ENCODE results near the gene STARD10.
"Not testable (repeated sequence)": the region's sequence is repeated elsewhere in the genome, so short reads cannot be mapped to it uniquely, and the experiment has no call there.

Gene STARD10

GRCh38 chr11:72807792-72808191 lies 13.9 kb upstream of the STARD10 start:
- no peak for DNase-seq (ENCODE audit: low spot score)

- no peak for DNase-seq (ENCODE audit: low spot score)
Observed at GRCh38 chr11:72807021-72807693, 13.3 kb upstream of the STARD10 start.

- DNase-seq (ENCODE audit: low spot score) = not testable (repeated sequence)
Observed at GRCh38 chr11:72806378-72806777, 12.5 kb upstream of the STARD10 start.

GRCh38 chr11:72805216-72805615 lies 11.4 kb upstream of the STARD10 start:
- DNase-seq (ENCODE audit: low spot score) = no peak

GRCh38 chr11:72802822-72803221 lies 9.0 kb upstream of the STARD10 start:
- no peak for DNase-seq (ENCODE audit: low spot score)

GRCh38 chr11:72799441-72799840 lies 5.6 kb upstream of the STARD10 start:
- no peak for DNase-seq (ENCODE audit: low spot score)

GRCh38 chr11:72798361-72798760 lies 4.5 kb upstream of the STARD10 start:
- DNase-seq (ENCODE audit: low spot score) = no peak

- no peak for DNase-seq (ENCODE audit: low spot score)
Observed at GRCh38 chr11:72793076-72793424, 797 bp downstream of the STARD10 start.

GRCh38 chr11:72792437-72793021 lies 1.3 kb downstream of the STARD10 start:
- DNase-seq (ENCODE audit: low spot score) = no peak

- DNase-seq (ENCODE audit: low spot score) = not testable (repeated sequence)
Observed at GRCh38 chr11:72791228-72791627, 2.6 kb downstream of the STARD10 start.

GRCh38 chr11:72789493-72790131 lies 4.2 kb downstream of the STARD10 start:
- no peak for DNase-seq (ENCODE audit: low spot score)

- no peak for DNase-seq (ENCODE audit: low spot score)
Observed at GRCh38 chr11:72788241-72788640, 5.6 kb downstream of the STARD10 start.

GRCh38 chr11:72787216-72788104 lies 6.4 kb downstream of the STARD10 start:
- DNase-seq (ENCODE audit: low spot score) = no peak

GRCh38 chr11:72786305-72787215 lies 7.3 kb downstream of the STARD10 start:
- no peak for DNase-seq (ENCODE audit: low spot score)

- DNase-seq (ENCODE audit: low spot score) = no peak
Observed at GRCh38 chr11:72784662-72785061, 9.2 kb downstream of the STARD10 start.

GRCh38 chr11:72783144-72783905 lies 10.5 kb downstream of the STARD10 start:
- no peak for DNase-seq (ENCODE audit: low spot score)

- no peak for DNase-seq (ENCODE audit: low spot score)
Observed at GRCh38 chr11:72782081-72782920, 11.5 kb downstream of the STARD10 start.

- no peak for DNase-seq (ENCODE audit: low spot score)
Observed at GRCh38 chr11:72781313-72782080, 12.3 kb downstream of the STARD10 start.

- no peak for DNase-seq (ENCODE audit: low spot score)
Observed at GRCh38 chr11:72781063-72781312, 12.9 kb downstream of the STARD10 start.

Data from globus pallidus (tissue), 1 donor.